DOHH2 (cell line): ENCODE data around the gene LGALSL.

Experiments
- H3F3A ChIP-seq: fragments of 200-600 bp; sonication (generic), shearing (Covaris generic); 2 replicates; pipeline ENCODE4 v1.6.0; 2016; ENCODE audit warnings: antibody characterized with exemption, mild to moderate bottlenecking; ENCODE audit not compliant: control insufficient read depth, insufficient read depth
- H3K27ac ChIP-seq: fragments of 200-600 bp; sonication (generic); 2 replicates; pipeline ENCODE4 v1.5.1; 2014; ENCODE audit warnings: low read depth, mild to moderate bottlenecking, low read length, moderate library complexity
- H3K27me3 ChIP-seq: fragments of 200-600 bp; sonication (generic); 2 replicates; pipeline ENCODE4 v1.6.1; 2014; ENCODE audit warnings: mild to moderate bottlenecking, low read length, mixed read lengths; ENCODE audit not compliant: control insufficient read depth
- H3K36me3 ChIP-seq: fragments of 200-600 bp; sonication (generic); 2 replicates; pipeline ENCODE4 v1.6.1; 2014; ENCODE audit warnings: mild to moderate bottlenecking, low read length, moderate library complexity, mixed read lengths; ENCODE audit not compliant: control insufficient read depth
- H3K4me1 ChIP-seq: fragments of 200-600 bp; sonication (generic); 2 replicates; pipeline ENCODE4 v1.6.1; 2014; ENCODE audit warnings: mild to moderate bottlenecking, low read length, mixed read lengths; ENCODE audit not compliant: control insufficient read depth
- H3K4me2 ChIP-seq: fragments of 200-600 bp; sonication (generic); 2 replicates; pipeline ENCODE4 v1.6.0; 2014; ENCODE audit warnings: mild to moderate bottlenecking, low read length, moderate library complexity
- H3K4me3 ChIP-seq: fragments of 200-600 bp; sonication (generic); 2 replicates; pipeline ENCODE4 v1.5.1; 2014; ENCODE audit warnings: mild to moderate bottlenecking, low read length, mixed read lengths
- H3K79me2 ChIP-seq: fragments of 200-600 bp; sonication (generic); 2 replicates; pipeline ENCODE4 v1.6.1; 2014; ENCODE audit warnings: mild to moderate bottlenecking, low read length, mixed read lengths; ENCODE audit not compliant: control insufficient read depth
- H3K9me2 ChIP-seq: fragments of 200-600 bp; sonication (generic); replicated peaks from 2 replicates; pipeline ENCODE4 v1.6.1; 2014; ENCODE audit warnings: mild to moderate bottlenecking, low read length, mixed read lengths; ENCODE audit not compliant: control insufficient read depth
- H3K9me3 ChIP-seq: fragments of 200-600 bp; sonication (generic); 2 replicates; pipeline ENCODE4 v1.6.1; 2014; ENCODE audit warnings: antibody characterized with exemption, low read length, mixed read lengths; ENCODE audit not compliant: control insufficient read depth, insufficient read depth
- H4K20me1 ChIP-seq: fragments of 200-600 bp; sonication (generic); 2 replicates; pipeline ENCODE4 v1.6.0; 2014; ENCODE audit warnings: low read depth, mild to moderate bottlenecking, antibody characterized with exemption, low read length, moderate library complexity; ENCODE audit not compliant: control insufficient read depth, insufficient read depth
- CTCF ChIP-seq: fragments of 200-600 bp; sonication (generic); IDR thresholded peaks from one replicate; pipeline ENCODE4 v1.5.1; 2014; ENCODE audit warnings: antibody characterized with exemption, mild to moderate bottlenecking, low read depth, low read length; ENCODE audit not compliant: poor library complexity, severe bottlenecking
- EZH2phosphoT487 ChIP-seq: fragments of 200-600 bp; sonication (generic); IDR thresholded peaks from 2 replicates; pipeline ENCODE4 v1.6.1; 2017; ENCODE audit warnings: borderline replicate concordance, mild to moderate bottlenecking, antibody characterized with exemption, low read length, moderate library complexity, mixed read lengths

LGALSL gene

DNA sequence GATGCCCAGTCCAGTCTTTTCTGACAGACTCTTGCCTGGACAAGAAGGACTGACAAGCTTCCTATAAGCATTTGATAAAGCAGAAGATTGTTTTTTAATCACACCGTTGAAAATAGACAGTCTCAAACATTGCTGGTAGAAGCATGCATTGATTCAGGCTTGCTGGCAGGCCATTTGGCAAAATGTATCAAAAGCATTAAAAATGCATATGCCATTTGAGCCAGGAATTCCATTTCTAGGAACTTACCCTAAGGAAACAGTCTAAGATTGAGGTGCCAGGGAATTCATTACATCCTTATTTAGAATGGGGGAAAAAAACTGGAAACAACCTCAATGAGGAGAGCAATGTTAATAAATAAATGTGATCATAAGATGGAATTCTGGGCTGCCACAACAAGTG lies 20.7 kb downstream of the LGALSL start:
- peaks cover 10% of the 10 kb centered on the region for H3K4me1 ChIP-seq
- TF ChIP-seq CTCF (no peak), EZH2phosphoT487 (no peak)
- no peak overlapping the region for H3K4me3 ChIP-seq
- H3F3A ChIP-seq, result no peaks in the 10 kb centered on the region
- H3K4me2 ChIP-seq, result peak overlapping the region; percentile 33; the same call in 1 of the 2 replicates
- H3K9me3 ChIP-seq, result no peaks in the 10 kb centered on the region
- H3K27ac ChIP-seq, result no peak overlapping the region
- H3K36me3 ChIP-seq, result no peaks in the 10 kb centered on the region
- H3K27me3 ChIP-seq, result no peaks in the 10 kb centered on the region
- no peaks in the 10 kb centered on the region for H3K9me2 ChIP-seq
- H3K79me2 ChIP-seq, result no peaks in the 10 kb centered on the region
- no peaks in the 10 kb centered on the region for H4K20me1 ChIP-seq

DNA sequence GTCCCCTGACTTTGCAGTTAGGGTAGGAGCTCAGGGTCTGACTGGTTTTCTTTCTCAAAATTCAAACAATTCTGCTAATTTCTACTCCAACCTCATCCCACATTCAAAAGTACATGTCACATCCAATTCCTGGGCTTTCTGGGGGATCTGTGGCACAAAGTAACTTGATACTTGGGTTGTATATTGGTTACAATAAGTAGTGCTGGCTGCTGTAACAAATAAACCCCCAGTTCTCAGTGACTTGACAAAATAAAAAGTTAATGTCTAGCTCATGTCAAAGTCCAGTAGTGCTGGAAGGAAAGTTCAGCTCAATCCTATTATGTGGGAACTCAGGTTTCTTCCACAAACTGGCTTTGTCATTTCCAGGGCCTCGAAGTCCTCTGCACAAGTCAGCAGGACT lies 23.1 kb downstream of the LGALSL start:
- Histone ChIP-seq H3K27me3 (no peaks in the 10 kb centered on the region), H3F3A (no peaks in the 10 kb centered on the region), H3K4me3 (no peak overlapping the region), H3K9me3 (no peaks in the 10 kb centered on the region), H3K4me2 (no peak overlapping the region), H3K4me1 (peaks cover 10% of the 10 kb centered on the region), H4K20me1 (no peaks in the 10 kb centered on the region), H3K9me2 (no peaks in the 10 kb centered on the region), H3K27ac (no peak overlapping the region), H3K36me3 (no peaks in the 10 kb centered on the region), H3K79me2 (no peaks in the 10 kb centered on the region)
- TF ChIP-seq CTCF, result no peak
- no peak for TF ChIP-seq EZH2phosphoT487

- Histone ChIP-seq H3K9me2 (no peaks in the 10 kb centered on the region), H3F3A (no peaks in the 10 kb centered on the region), H3K9me3 (no peaks in the 10 kb centered on the region), H3K79me2 (no peaks in the 10 kb centered on the region), H3K36me3 (no peaks in the 10 kb centered on the region), H3K4me2 (no peak overlapping the region), H4K20me1 (no peaks in the 10 kb centered on the region), H3K27ac (no peak overlapping the region), H3K27me3 (no peaks in the 10 kb centered on the region), H3K4me3 (no peak overlapping the region), H3K4me1 (peaks cover 10% of the 10 kb centered on the region)
- TF ChIP-seq EZH2phosphoT487, result no peak
- no peak for TF ChIP-seq CTCF
Measured at GRCh38 chr2:64477979-64478378, 24.0 kb downstream of the LGALSL start.
